ENCODE data around the gene SELENOI.

The SELENOI gene

DNA sequence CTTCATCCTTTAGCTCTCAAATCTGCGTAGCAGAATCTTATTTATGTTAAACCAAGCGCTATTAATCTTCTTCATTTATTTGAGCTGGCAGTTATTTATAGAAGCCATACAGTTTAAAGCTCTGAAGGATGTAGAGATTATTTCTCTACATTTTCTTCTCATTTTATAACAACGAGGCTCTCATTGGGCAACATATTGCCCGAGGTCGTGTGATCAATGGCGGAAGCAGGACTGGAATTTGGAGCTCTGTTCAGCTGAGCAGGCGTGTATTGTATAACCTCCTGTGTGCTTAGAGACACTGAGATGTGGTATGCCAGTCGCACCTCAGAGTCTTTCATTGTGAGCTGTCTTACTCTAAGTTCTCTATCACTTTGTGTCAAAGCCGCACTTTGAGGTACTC lies 38.2 kb downstream of the SELENOI start:
- Histone ChIP-seq H3F3A (ENCODE audit: insufficient read depth, low read length) (0 out of 2 replicates have a peak, but pooled peaks cover 6% of the 10 kb centered on the region), H3K4me3 (ENCODE audit: low read length) (no peak overlapping the region), H4K20me1 (ENCODE audit: insufficient read depth, low read length) (no peaks in the 10 kb centered on the region), H3K4me1 (ENCODE audit: low read length) (0 out of 2 replicates have a peak, but pooled peaks cover 7% of the 10 kb centered on the region), H3K4me2 (ENCODE audit: low read depth, low read length) (no peak overlapping the region), H3K36me3 (replicated peaks; ENCODE audit: insufficient read depth, low read length) (peaks cover 16% of the 10 kb centered on the region; the same call in 1 of the 2 replicates), H3K27ac (ENCODE audit: low read length) (no peak overlapping the region), H3K9me3 (replicated peaks; ENCODE audit: insufficient read depth, low read length) (no peaks in the 10 kb centered on the region), H3K27me3 (replicated peaks; ENCODE audit: insufficient read depth, low read length) (no peaks in the 10 kb centered on the region), H2AFZ (ENCODE audit: low read length) (no peak overlapping the region), H3K9me2 (replicated peaks; ENCODE audit: insufficient read depth, low read length) (no peaks in the 10 kb centered on the region), H3K79me2 (ENCODE audit: low read length) (no peaks in the 10 kb centered on the region), H3K9ac (ENCODE audit: low read length) (no peak overlapping the region)
- no peak for TF ChIP-seq EZH2 (optimal IDR thresholded peaks at IDR 0.05; ENCODE audit: low read depth, low read length)
- TF ChIP-seq, protein P1, sequence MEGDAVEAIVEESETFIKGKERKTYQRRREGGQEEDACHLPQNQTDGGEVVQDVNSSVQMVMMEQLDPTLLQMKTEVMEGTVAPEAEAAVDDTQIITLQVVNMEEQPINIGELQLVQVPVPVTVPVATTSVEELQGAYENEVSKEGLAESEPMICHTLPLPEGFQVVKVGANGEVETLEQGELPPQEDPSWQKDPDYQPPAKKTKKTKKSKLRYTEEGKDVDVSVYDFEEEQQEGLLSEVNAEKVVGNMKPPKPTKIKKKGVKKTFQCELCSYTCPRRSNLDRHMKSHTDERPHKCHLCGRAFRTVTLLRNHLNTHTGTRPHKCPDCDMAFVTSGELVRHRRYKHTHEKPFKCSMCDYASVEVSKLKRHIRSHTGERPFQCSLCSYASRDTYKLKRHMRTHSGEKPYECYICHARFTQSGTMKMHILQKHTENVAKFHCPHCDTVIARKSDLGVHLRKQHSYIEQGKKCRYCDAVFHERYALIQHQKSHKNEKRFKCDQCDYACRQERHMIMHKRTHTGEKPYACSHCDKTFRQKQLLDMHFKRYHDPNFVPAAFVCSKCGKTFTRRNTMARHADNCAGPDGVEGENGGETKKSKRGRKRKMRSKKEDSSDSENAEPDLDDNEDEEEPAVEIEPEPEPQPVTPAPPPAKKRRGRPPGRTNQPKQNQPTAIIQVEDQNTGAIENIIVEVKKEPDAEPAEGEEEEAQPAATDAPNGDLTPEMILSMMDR (IDR thresholded peaks at IDR 0.05; ENCODE audit: low read length) = no peak
- no peak for TF ChIP-seq EZH2phosphoT487 (IDR thresholded peaks at IDR 0.05; ENCODE audit: low read length)
- no peak for DNase-seq

- Histone ChIP-seq H3K36me3 (replicated peaks; ENCODE audit: insufficient read depth, low read length) (peaks cover 16% of the 10 kb centered on the region; the same call in 1 of the 2 replicates), H3K4me1 (ENCODE audit: low read length) (0 out of 2 replicates have a peak, but pooled peaks cover 7% of the 10 kb centered on the region), H3K9me2 (replicated peaks; ENCODE audit: insufficient read depth, low read length) (no peaks in the 10 kb centered on the region), H3K9me3 (replicated peaks; ENCODE audit: insufficient read depth, low read length) (no peaks in the 10 kb centered on the region), H4K20me1 (ENCODE audit: insufficient read depth, low read length) (no peaks in the 10 kb centered on the region), H3F3A (ENCODE audit: insufficient read depth, low read length) (0 out of 2 replicates have a peak, but pooled peaks cover 6% of the 10 kb centered on the region), H3K27me3 (replicated peaks; ENCODE audit: insufficient read depth, low read length) (no peaks in the 10 kb centered on the region), H3K4me2 (ENCODE audit: low read depth, low read length) (no peak overlapping the region), H3K9ac (ENCODE audit: low read length) (no peak overlapping the region), H3K79me2 (ENCODE audit: low read length) (no peaks in the 10 kb centered on the region), H2AFZ (ENCODE audit: low read length) (no peak overlapping the region), H3K27ac (ENCODE audit: low read length) (no peak overlapping the region), H3K4me3 (ENCODE audit: low read length) (no peak overlapping the region)
- no peak for DNase-seq
- no peak for TF ChIP-seq EZH2phosphoT487 (IDR thresholded peaks at IDR 0.05; ENCODE audit: low read length)
- TF ChIP-seq, protein P1 (IDR thresholded peaks at IDR 0.05; ENCODE audit: low read length) = no peak
- TF ChIP-seq EZH2 (optimal IDR thresholded peaks at IDR 0.05; ENCODE audit: low read depth, low read length) = no peak
Measured at GRCh38 chr2:26384597-26384996, 38.7 kb downstream of the SELENOI start.

GRCh38 chr2:26387189-26387588 lies 41.2 kb downstream of the SELENOI start:
- no peak overlapping the region for H3K4me2 ChIP-seq (ENCODE audit: low read depth, low read length)
- H3K4me3 ChIP-seq (ENCODE audit: low read length) = no peak overlapping the region
- no peaks in the 10 kb centered on the region for H3K79me2 ChIP-seq (ENCODE audit: low read length)
- DNase-seq = no peak
- no peak overlapping the region for H2AFZ ChIP-seq (ENCODE audit: low read length)
- no peaks in the 10 kb centered on the region for H3K27me3 ChIP-seq (replicated peaks; ENCODE audit: insufficient read depth, low read length)
- H4K20me1 ChIP-seq (ENCODE audit: insufficient read depth, low read length) = no peaks in the 10 kb centered on the region
- no peak overlapping the region for H3K27ac ChIP-seq (ENCODE audit: low read length)
- H3K9ac ChIP-seq (ENCODE audit: low read length) = no peak overlapping the region
- H3F3A ChIP-seq (ENCODE audit: insufficient read depth, low read length) = no peaks in the 10 kb centered on the region
- no peaks in the 10 kb centered on the region for H3K9me2 ChIP-seq (replicated peaks; ENCODE audit: insufficient read depth, low read length)
- H3K9me3 ChIP-seq (replicated peaks; ENCODE audit: insufficient read depth, low read length) = no peaks in the 10 kb centered on the region
- H3K4me1 ChIP-seq (ENCODE audit: low read length) = 0 out of 2 replicates have a peak, but pooled peaks cover 7% of the 10 kb centered on the region
- H3K36me3 ChIP-seq (replicated peaks; ENCODE audit: insufficient read depth, low read length) = peaks cover 13% of the 10 kb centered on the region; the same call in 1 of the 2 replicates
- TF ChIP-seq, protein P1 (IDR thresholded peaks at IDR 0.05; ENCODE audit: low read length) = no peak
- no peak for TF ChIP-seq EZH2 (optimal IDR thresholded peaks at IDR 0.05; ENCODE audit: low read depth, low read length)
- no peak for TF ChIP-seq EZH2phosphoT487 (IDR thresholded peaks at IDR 0.05; ENCODE audit: low read length)

Data from MM.1S (cell line).